GM18499 (cell line): ENCODE results near the gene RILPL2.
"Not testable (repeated sequence)": the region's sequence is repeated elsewhere in the genome, so short reads cannot be mapped to it uniquely, and the experiment has no call there.

Source experiments
- ATAC-seq: cut with Tn5 transposase; IDR thresholded peaks from one replicate; pipeline ENCODE4 v1.9.1; 2021; ENCODE audit warnings: moderate number of reproducible peaks; ENCODE audit not compliant: insufficient read depth, unreplicated experiment

Gene RILPL2

GRCh38 chr12:123452276-123452550 lies 15.7 kb upstream of the RILPL2 start:
- ATAC-seq, result not testable (repeated sequence)

- no peak for ATAC-seq
These were observed 14.2 kb upstream of the RILPL2 start for GRCh38 chr12:123450636-123451035.

GRCh38 chr12:123449856-123450255 lies 13.4 kb upstream of the RILPL2 start:
- ATAC-seq, result no peak

DNA sequence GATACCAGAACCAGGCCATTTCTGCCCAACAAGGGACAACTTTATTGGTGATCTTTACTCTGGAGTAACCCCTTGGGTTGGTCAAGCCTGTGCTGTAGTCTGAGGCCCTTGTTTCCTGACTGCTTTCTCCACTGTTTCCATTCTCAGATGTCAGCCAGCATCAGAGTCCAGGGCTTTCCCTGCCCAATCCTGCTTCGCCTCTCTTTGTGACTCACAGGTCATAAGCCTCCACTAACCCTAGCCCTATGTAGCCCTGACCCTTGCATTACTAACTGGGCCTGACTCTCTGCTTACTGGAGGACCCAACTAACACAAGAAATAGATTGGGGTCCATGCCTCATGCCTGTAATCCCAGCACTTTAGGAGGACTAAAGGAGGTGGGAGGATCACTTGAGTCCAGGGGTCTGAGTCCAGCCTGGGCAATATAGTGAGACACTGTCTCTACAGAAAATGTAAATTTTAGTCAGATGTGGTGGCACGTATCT lies 12.8 kb upstream of the RILPL2 start:
- no peak for ATAC-seq

GRCh38 chr12:123446333-123446713 lies 9.8 kb upstream of the RILPL2 start:
- no peak for ATAC-seq

GRCh38 chr12:123445388-123446332 lies 9.2 kb upstream of the RILPL2 start:
- ATAC-seq, result no peak

- no peak for ATAC-seq
These were observed 7.9 kb upstream of the RILPL2 start for GRCh38 chr12:123444092-123445026.

GRCh38 chr12:123442774-123443173 lies 6.3 kb upstream of the RILPL2 start:
- ATAC-seq, result no peak

GRCh38 chr12:123441523-123442164 lies 5.2 kb upstream of the RILPL2 start:
- peak; percentile 55 for ATAC-seq

DNA sequence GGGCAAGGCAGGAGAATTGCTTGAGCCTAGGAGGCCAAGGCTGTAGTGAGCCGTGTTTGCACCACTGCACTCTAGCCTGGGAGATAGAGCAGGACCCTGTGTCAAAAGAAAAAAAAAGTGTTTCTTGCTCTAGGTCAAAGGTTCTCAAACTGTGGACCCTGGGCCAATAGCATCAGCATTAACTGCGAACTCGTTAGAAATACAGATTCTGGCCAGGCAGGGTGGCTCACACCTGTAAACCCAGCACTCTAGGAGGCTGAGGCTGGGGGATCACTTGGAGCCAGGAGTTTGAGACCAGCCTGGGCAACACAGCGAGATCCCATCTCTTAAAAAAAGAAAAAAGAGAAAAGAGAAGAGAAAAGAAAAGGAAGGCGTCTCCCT lies 858 bp downstream of the RILPL2 start:
- no peak for ATAC-seq

DNA sequence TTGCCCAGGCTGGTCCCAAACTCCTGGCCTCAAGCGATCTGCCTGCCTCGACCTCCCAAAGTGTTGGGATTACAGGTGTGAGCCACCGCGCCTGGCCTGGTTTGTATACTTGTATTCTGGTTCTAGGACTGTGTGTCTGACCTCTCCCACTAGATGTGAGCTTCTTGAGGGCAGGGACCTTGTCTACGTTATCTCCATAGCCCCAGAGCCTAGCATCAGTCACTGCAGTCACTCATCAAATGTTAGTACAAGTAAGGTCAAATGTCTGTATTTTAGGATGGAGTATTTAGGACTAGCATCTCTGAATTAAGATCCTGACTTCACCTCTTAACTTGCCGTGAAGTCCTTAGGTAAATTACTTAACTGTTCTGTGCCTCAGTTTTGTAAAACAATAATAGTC lies 2.9 kb downstream of the RILPL2 start:
- ATAC-seq, result no peak

GRCh38 chr12:123431951-123432817 lies 4.3 kb downstream of the RILPL2 start:
- ATAC-seq, result not testable (repeated sequence)

- ATAC-seq, result not testable (repeated sequence)
These were observed 7.4 kb downstream of the RILPL2 start for GRCh38 chr12:123429101-123429500.

DNA sequence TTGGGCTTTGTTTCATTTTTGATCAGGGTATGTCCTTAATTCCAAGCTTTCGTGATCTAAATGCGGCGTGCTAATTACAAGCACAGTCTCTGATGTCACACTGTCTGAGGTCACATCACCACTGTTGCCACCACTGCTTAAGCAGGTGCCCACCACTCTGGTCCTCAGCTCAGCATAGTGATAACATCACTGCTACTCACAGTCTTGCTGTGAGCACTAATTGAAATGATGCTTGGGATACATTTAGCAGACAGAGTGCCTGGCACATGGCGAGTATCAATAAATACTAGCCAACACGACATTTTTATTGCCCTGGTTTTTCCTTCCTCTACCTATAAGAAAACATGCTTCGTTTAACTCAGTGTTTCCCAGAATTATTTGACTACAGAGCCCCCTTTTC lies 7.9 kb downstream of the RILPL2 start:
- no peak for ATAC-seq

- peak; percentile 76 for ATAC-seq
These were observed 9.3 kb downstream of the RILPL2 start for GRCh38 chr12:123427036-123427769.

DNA sequence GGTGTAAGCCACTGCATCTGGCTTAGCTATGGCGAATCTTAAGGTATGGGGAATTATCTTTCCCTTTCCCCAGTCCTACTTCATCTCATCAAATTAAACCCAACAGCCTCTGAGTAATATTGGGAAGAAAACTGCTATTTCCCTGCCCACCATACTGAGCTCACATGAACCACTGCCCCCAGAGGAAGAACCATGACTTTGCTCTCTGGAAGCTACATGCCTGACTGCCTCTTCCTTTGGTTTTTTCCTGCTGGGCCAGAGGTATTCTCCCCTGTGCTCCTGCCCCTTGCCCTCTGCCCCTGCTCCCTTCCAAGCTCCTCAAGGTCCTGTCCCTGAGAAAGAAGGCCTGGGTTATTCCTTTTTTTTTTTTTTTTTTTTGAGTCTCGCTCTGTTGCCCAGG lies 15.2 kb downstream of the RILPL2 start:
- no peak for ATAC-seq

DNA sequence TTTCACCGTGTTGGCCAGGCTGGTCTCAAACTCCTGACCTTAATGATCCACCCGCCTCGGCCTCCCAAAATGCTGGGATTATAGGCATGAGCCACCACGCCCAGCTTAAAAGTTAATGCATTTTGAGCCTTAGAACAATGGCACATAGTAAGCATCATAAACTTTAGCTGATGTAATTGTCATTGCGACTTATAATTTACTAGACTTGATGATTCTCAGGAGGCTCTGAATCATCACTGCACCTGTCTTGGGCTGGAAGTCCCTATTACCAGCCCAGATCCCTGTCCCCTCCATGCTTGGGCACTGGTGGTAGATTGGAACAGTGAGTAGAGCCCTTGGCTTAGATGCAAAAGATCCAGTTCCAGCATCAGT lies 26.5 kb downstream of the RILPL2 start:
- no peak for ATAC-seq

GRCh38 chr12:123409284-123410040 lies 27.0 kb downstream of the RILPL2 start:
- ATAC-seq, result not testable (repeated sequence)
